ENCODE measurements around the gene PLEKHG4.

Gene PLEKHG4

GRCh38 chr16:67244387-67245185 lies 34.7 kb upstream of the PLEKHG4 start:
- DNase-seq (ENCODE audit: low read depth), result peak; percentile 74

GRCh38 chr16:67245186-67245585 lies 34.1 kb upstream of the PLEKHG4 start:
- DNase-seq (ENCODE audit: low read depth), result no peak

GRCh38 chr16:67245674-67246080 lies 33.7 kb upstream of the PLEKHG4 start:
- no peak for DNase-seq (ENCODE audit: low read depth)

GRCh38 chr16:67246081-67246755 lies 33.1 kb upstream of the PLEKHG4 start:
- DNase-seq (ENCODE audit: low read depth), result no peak

- DNase-seq (ENCODE audit: low read depth), result no peak
These were observed 32.6 kb upstream of the PLEKHG4 start for GRCh38 chr16:67246756-67247191.

GRCh38 chr16:67247192-67248072 lies 31.9 kb upstream of the PLEKHG4 start, which contains the start of gene FHOD1:
FHOD1 (minus strand) TSS chr16:67247481; CDS start chr16:67247410, 71 bp downstream.
- peak; percentile 97 for DNase-seq (ENCODE audit: low read depth)

- DNase-seq (ENCODE audit: low read depth), result no peak
These were observed 31.3 kb upstream of the PLEKHG4 start for GRCh38 chr16:67248073-67248400.

GRCh38 chr16:67248401-67249177 lies 30.7 kb upstream of the PLEKHG4 start, which contains the start of gene SLC9A5:
SLC9A5 (plus strand) TSS chr16:67248979; CDS start chr16:67249015, 36 bp downstream.
- no peak for DNase-seq (ENCODE audit: low read depth)

- no peak for DNase-seq (ENCODE audit: low read depth)
These were observed 29.9 kb upstream of the PLEKHG4 start for GRCh38 chr16:67249178-67250044.

- no peak for DNase-seq (ENCODE audit: low read depth)
These were observed 29.3 kb upstream of the PLEKHG4 start for GRCh38 chr16:67250045-67250327.

GRCh38 chr16:67252609-67253497 lies 26.5 kb upstream of the PLEKHG4 start:
- no peak for DNase-seq (ENCODE audit: low read depth)

GRCh38 chr16:67254801-67255552 lies 24.4 kb upstream of the PLEKHG4 start:
- DNase-seq (ENCODE audit: low read depth), result no peak

GRCh38 chr16:67255553-67256221 lies 23.6 kb upstream of the PLEKHG4 start:
- DNase-seq (ENCODE audit: low read depth), result no peak

- no peak for DNase-seq (ENCODE audit: low read depth)
These were observed 22.6 kb upstream of the PLEKHG4 start for GRCh38 chr16:67256701-67257230.

GRCh38 chr16:67257486-67258160 lies 21.7 kb upstream of the PLEKHG4 start:
- DNase-seq (ENCODE audit: low read depth), result no peak

- DNase-seq (ENCODE audit: low read depth), result no peak
These were observed 21.0 kb upstream of the PLEKHG4 start for GRCh38 chr16:67258161-67258835.

- DNase-seq (ENCODE audit: low read depth), result no peak
These were observed 19.6 kb upstream of the PLEKHG4 start for GRCh38 chr16:67259705-67260104.
